Gastroesophageal sphincter (tissue), 3 donors: ENCODE results near the gene ESCO1.

ENCODE experiments used
- POLR2A ChIP-seq, 2 donors: fragments of 450-650 bp; IDR thresholded peaks; one replicate each; pipeline ENCODE4 v1.6.1; 2017; ENCODE audit warnings: antibody characterized with exemption in 2 of 2, mild to moderate bottlenecking in 2 of 2, moderate library complexity in 1 of 2
- TF ChIP-seq, protein P1 (sequence below), 4 experiments: fragments of 200-600 bp in 2 of 4; fragments of 450-650 bp in 2 of 4; sonication (generic) in 1 of 4; IDR thresholded peaks; one replicate each; pipeline ENCODE4 v1.5.1; 2017 to 2019; ENCODE audit warnings: antibody characterized with exemption in 4 of 4, mild to moderate bottlenecking in 2 of 4, moderate library complexity in 2 of 4

- TF ChIP-seq POLR2A (IDR thresholded peaks at IDR 0.05), result no peak
- TF ChIP-seq, protein P1, sequence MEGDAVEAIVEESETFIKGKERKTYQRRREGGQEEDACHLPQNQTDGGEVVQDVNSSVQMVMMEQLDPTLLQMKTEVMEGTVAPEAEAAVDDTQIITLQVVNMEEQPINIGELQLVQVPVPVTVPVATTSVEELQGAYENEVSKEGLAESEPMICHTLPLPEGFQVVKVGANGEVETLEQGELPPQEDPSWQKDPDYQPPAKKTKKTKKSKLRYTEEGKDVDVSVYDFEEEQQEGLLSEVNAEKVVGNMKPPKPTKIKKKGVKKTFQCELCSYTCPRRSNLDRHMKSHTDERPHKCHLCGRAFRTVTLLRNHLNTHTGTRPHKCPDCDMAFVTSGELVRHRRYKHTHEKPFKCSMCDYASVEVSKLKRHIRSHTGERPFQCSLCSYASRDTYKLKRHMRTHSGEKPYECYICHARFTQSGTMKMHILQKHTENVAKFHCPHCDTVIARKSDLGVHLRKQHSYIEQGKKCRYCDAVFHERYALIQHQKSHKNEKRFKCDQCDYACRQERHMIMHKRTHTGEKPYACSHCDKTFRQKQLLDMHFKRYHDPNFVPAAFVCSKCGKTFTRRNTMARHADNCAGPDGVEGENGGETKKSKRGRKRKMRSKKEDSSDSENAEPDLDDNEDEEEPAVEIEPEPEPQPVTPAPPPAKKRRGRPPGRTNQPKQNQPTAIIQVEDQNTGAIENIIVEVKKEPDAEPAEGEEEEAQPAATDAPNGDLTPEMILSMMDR (IDR thresholded peaks at IDR 0.05), result no peak
Observed at GRCh38 chr18:21525916-21526315, 74.6 kb downstream of the ESCO1 start.
